Neural cell (in vitro differentiated cells): Measurements from ENCODE around the gene EFS. TPM values are rescaled to one million over a fixed set of nuclear protein-coding genes. Genes with fewer than 3 reads are reported as not detected.

Source experiments
- H2AFZ ChIP-seq: fragments of 200-600, 300-800 bp; sonication (generic), shearing (Covaris generic); 2 replicates; pipeline ENCODE4 v1.6.0; 2014; ENCODE audit warnings: low read depth, mild to moderate bottlenecking, antibody characterized with exemption, low read length, moderate library complexity
- H3F3A ChIP-seq: fragments of 200-600 bp; shearing (Covaris generic); 2 replicates; pipeline ENCODE4 v1.6.1; 2016; ENCODE audit warnings: mild to moderate bottlenecking, moderate library complexity, mixed read lengths, antibody characterized with exemption, low read length; ENCODE audit not compliant: insufficient read depth, poor library complexity, severe bottlenecking
- H3K27ac ChIP-seq: fragments of 200-600, 300-800 bp; sonication (generic), shearing (Covaris generic); 2 replicates; pipeline ENCODE4 v1.5.1; 2014; ENCODE audit warnings: mild to moderate bottlenecking, low read length, moderate library complexity
- H3K27me3 ChIP-seq: fragments of 300-800, 200-600 bp; sonication (generic), shearing (Covaris generic); 2 replicates; pipeline ENCODE4 v1.6.0; 2014; ENCODE audit warnings: mild to moderate bottlenecking, low read depth, low read length, moderate library complexity; ENCODE audit not compliant: insufficient read depth
- H3K36me3 ChIP-seq: fragments of 300-800, 200-600 bp; sonication (generic), shearing (Covaris generic); 2 replicates; pipeline ENCODE4 v1.5.1; 2014; ENCODE audit warnings: mild to moderate bottlenecking, antibody characterized with exemption, low read length, moderate library complexity; ENCODE audit not compliant: insufficient read depth
- H3K4me2 ChIP-seq: fragments of 300-800, 200-600 bp; sonication (generic), shearing (Covaris generic); 2 replicates; pipeline ENCODE4 v1.6.0; 2014; ENCODE audit warnings: mild to moderate bottlenecking, low read length
- H3K4me3 ChIP-seq: fragments of 300-800, 200-600 bp; sonication (generic), shearing (Covaris generic); 2 replicates; pipeline ENCODE4 v1.5.1; 2014; ENCODE audit warnings: mild to moderate bottlenecking, low read length, moderate library complexity
- H3K79me2 ChIP-seq: fragments of 200-600 bp; shearing (Covaris generic); replicated peaks from 2 replicates; pipeline ENCODE4 v1.6.0; 2014; ENCODE audit warnings: mild to moderate bottlenecking, low read length, moderate library complexity; ENCODE audit not compliant: insufficient read depth
- H3K9ac ChIP-seq: fragments of 300-800, 200-600 bp; sonication (generic), shearing (Covaris generic); 2 replicates; pipeline ENCODE4 v1.6.1; 2016; ENCODE audit warnings: mild to moderate bottlenecking, low read length, mixed read lengths
- H3K9me2 ChIP-seq: fragments of 200-600 bp; shearing (Covaris generic); 2 replicates; pipeline ENCODE4 v1.6.1; 2016; ENCODE audit warnings: mild to moderate bottlenecking, low read length, mixed read lengths; ENCODE audit not compliant: insufficient read depth
- H3K9me3 ChIP-seq: fragments of 200-600, 300-800 bp; sonication (generic), shearing (Covaris generic); 2 replicates; pipeline ENCODE4 v1.6.1; 2016; ENCODE audit warnings: mild to moderate bottlenecking, mixed run types, low read length, moderate library complexity, mixed read lengths
- H4K20me1 ChIP-seq: fragments of 200-600 bp; shearing (Covaris generic); 2 replicates; pipeline ENCODE4 v1.6.1; 2016; ENCODE audit warnings: mild to moderate bottlenecking, mixed run types; ENCODE audit not compliant: insufficient read depth
- CTCF ChIP-seq: fragments of 450-650 bp; IDR thresholded peaks from 2 replicates; pipeline ENCODE4 v1.5.1; 2014; ENCODE audit warnings: antibody characterized with exemption, mild to moderate bottlenecking, moderate library complexity; ENCODE audit not compliant: poor library complexity, severe bottlenecking
- EP300 ChIP-seq: fragments of 450-650 bp; conservative IDR thresholded peaks from 2 replicates; pipeline ENCODE4 v1.6.1; 2014; ENCODE audit warnings: antibody characterized with exemption, mild to moderate bottlenecking, moderate library complexity; ENCODE audit not compliant: poor library complexity, severe bottlenecking
- EZH2 ChIP-seq: fragments of 200-600, 300-800 bp; shearing (Covaris generic), sonication (generic); IDR thresholded peaks from 2 replicates; pipeline ENCODE4 v1.6.1; 2014; ENCODE audit warnings: antibody characterized with exemption, low read length, borderline replicate concordance, mild to moderate bottlenecking; ENCODE audit not compliant: insufficient read depth, poor library complexity, severe bottlenecking
- MXI1 ChIP-seq: fragments of 450-650 bp; conservative IDR thresholded peaks from 2 replicates; pipeline ENCODE4 v1.6.1; 2014; ENCODE audit warnings: antibody characterized with exemption, mild to moderate bottlenecking; ENCODE audit not compliant: poor library complexity, severe bottlenecking
- POLR2AphosphoS5 ChIP-seq: IDR thresholded peaks from 2 replicates; pipeline ENCODE4 v1.6.1; 2012
- RAD21 ChIP-seq: fragments of 450-650 bp; conservative IDR thresholded peaks from 2 replicates; pipeline ENCODE4 v1.6.1; 2014; ENCODE audit warnings: antibody characterized with exemption, mild to moderate bottlenecking, moderate library complexity
- REST ChIP-seq: IDR thresholded peaks from 2 replicates; pipeline ENCODE4 v1.6.1; 2012; ENCODE audit warnings: borderline replicate concordance
- SMC3 ChIP-seq: fragments of 450-650 bp; conservative IDR thresholded peaks from 2 replicates; pipeline ENCODE4 v1.6.1; 2014; ENCODE audit warnings: antibody characterized with exemption, mild to moderate bottlenecking, moderate library complexity; ENCODE audit not compliant: poor library complexity
- TAF1 ChIP-seq: IDR thresholded peaks from 2 replicates; pipeline ENCODE4 v1.6.1; 2012; ENCODE audit warnings: low read depth
- polyA plus RNA-seq: library from polyadenylated mRNA; depleted of rRNA; stranded (reverse); fragments of >200 nt; gene quantifications from 2 replicates; pipeline ENCODE4 v1.2.3, GENCODE V29; 2014

EFS gene
- polyA plus RNA-seq, 1 donor from 2014 or later: 0.48 TPM

GRCh38 chr14:23409966-23410635, 45.1 kb upstream of the EFS start:
- no peak overlapping the region for H2AFZ ChIP-seq
- no peak overlapping the region for H3K27ac ChIP-seq
- H4K20me1 ChIP-seq: no peaks in the 10 kb centered on the region
- no peaks in the 10 kb centered on the region for H3K9me2 ChIP-seq
- no peaks in the 10 kb centered on the region for H3K27me3 ChIP-seq
- no peak overlapping the region for H3K4me2 ChIP-seq
- H3K9ac ChIP-seq: no peak overlapping the region
- H3K9me3 ChIP-seq: no peaks in the 10 kb centered on the region
- no peak overlapping the region for H3K4me3 ChIP-seq
- TF ChIP-seq EP300: no peak
- TF ChIP-seq CTCF: no peak
- TF ChIP-seq TAF1: no peak
- no peak for TF ChIP-seq SMC3
- no peak for TF ChIP-seq REST
- no peak for TF ChIP-seq POLR2AphosphoS5
- TF ChIP-seq MXI1: no peak
- H3F3A ChIP-seq: no peaks in the 10 kb centered on the region
- H3K79me2 ChIP-seq: no peaks in the 10 kb centered on the region
- no peaks in the 10 kb centered on the region for H3K36me3 ChIP-seq

- Histone ChIP-seq H3F3A (no peaks in the 10 kb centered on the region), H4K20me1 (no peaks in the 10 kb centered on the region), H2AFZ (no peak overlapping the region), H3K9me2 (no peaks in the 10 kb centered on the region), H3K27me3 (no peaks in the 10 kb centered on the region), H3K27ac (no peak overlapping the region), H3K79me2 (no peaks in the 10 kb centered on the region), H3K36me3 (no peaks in the 10 kb centered on the region), H3K4me3 (no peak overlapping the region), H3K4me2 (no peak overlapping the region), H3K9me3 (no peaks in the 10 kb centered on the region), H3K9ac (no peak overlapping the region)
- TF ChIP-seq POLR2AphosphoS5 (no peak), EZH2 (no peak), SMC3 (no peak), REST (no peak), CTCF (no peak), TAF1 (no peak), RAD21 (no peak)
These were observed 44.5 kb upstream of the EFS start for GRCh38 chr14:23409475-23409874.
